SK-N-SH treated with all-trans-retinoic acid at 6 μM for 48 hours (cell line): Measurements from ENCODE around the gene ANKRD60.

ENCODE experiments used
- ATAC-seq: fragments of 200-7000 bp; cut with Tn5 transposase; 3 replicates; pipeline ENCODE4 v1.9.1; 2020; ENCODE audit warnings: mild to moderate bottlenecking, moderate library complexity
- BACH2 ChIP-seq: fragments of 250-450 bp; sonication (Bioruptor Pico); IDR thresholded peaks from 2 replicates; pipeline ENCODE4 v1.9.0; 2021; ENCODE audit warnings: mild to moderate bottlenecking, borderline replicate concordance
- CREB5 ChIP-seq: fragments of 250-450 bp; sonication (Bioruptor Pico); IDR thresholded peaks from 2 replicates; pipeline ENCODE4 v1.5.1; 2020; ENCODE audit warnings: low read depth, mild to moderate bottlenecking, moderate library complexity
- CSDC2 ChIP-seq: fragments of 250-450 bp; sonication (Bioruptor Pico); IDR thresholded peaks from 2 replicates; pipeline ENCODE4 v1.5.0; 2020; ENCODE audit warnings: mild to moderate bottlenecking, moderate library complexity
- CSRNP3 ChIP-seq: fragments of 250-450 bp; sonication (Bioruptor Pico); IDR thresholded peaks from 2 replicates; pipeline ENCODE4 v1.5.1; 2021; ENCODE audit warnings: mild to moderate bottlenecking, moderate library complexity
- ESRRG ChIP-seq: fragments of 250-450 bp; sonication (Bioruptor Pico); IDR thresholded peaks from 2 replicates; pipeline ENCODE4 v1.6.1; 2021; ENCODE audit warnings: mild to moderate bottlenecking
- GLIS3 ChIP-seq: fragments of 250-450 bp; sonication (Bioruptor Pico); IDR thresholded peaks from 2 replicates; pipeline ENCODE4 v1.5.0; 2020; ENCODE audit warnings: mild to moderate bottlenecking, moderate library complexity
- ISL1 ChIP-seq: fragments of 250-450 bp; sonication (Bioruptor Pico); IDR thresholded peaks from 2 replicates; pipeline ENCODE4 v2.1.2; 2022; ENCODE audit warnings: mild to moderate bottlenecking, moderate library complexity
- OSR1 ChIP-seq: fragments of 250-450 bp; sonication (Bioruptor Pico); IDR thresholded peaks from 2 replicates; pipeline ENCODE4 v1.8.0; 2022; ENCODE audit warnings: moderate library complexity, mild to moderate bottlenecking, inconsistent platforms
- PATZ1 ChIP-seq: fragments of 250-450 bp; sonication (Bioruptor Pico); IDR thresholded peaks from 2 replicates; pipeline ENCODE4 v1.8.0; 2020; ENCODE audit warnings: mild to moderate bottlenecking, moderate library complexity, borderline replicate concordance
- RARB ChIP-seq: fragments of 250-450 bp; sonication (Bioruptor Pico); IDR thresholded peaks from 2 replicates; pipeline ENCODE4 v1.8.0; 2021; ENCODE audit warnings: mild to moderate bottlenecking, moderate library complexity
- SNAI2 ChIP-seq: fragments of 250-450 bp; sonication (Bioruptor Pico); IDR thresholded peaks from 2 replicates; pipeline ENCODE4 v1.5.0; 2020; ENCODE audit warnings: mild to moderate bottlenecking, moderate library complexity
- TCF4 ChIP-seq: fragments of 250-450 bp; sonication (Bioruptor Pico); IDR thresholded peaks from 2 replicates; pipeline ENCODE4 v1.8.0; 2021; ENCODE audit warnings: mild to moderate bottlenecking, moderate library complexity, borderline replicate concordance
- TOX ChIP-seq: fragments of 250-450 bp; sonication (Bioruptor Pico); IDR thresholded peaks from 2 replicates; pipeline ENCODE4 v1.8.0; 2021; ENCODE audit warnings: mild to moderate bottlenecking, moderate library complexity, borderline replicate concordance
- ZC3H10 ChIP-seq: fragments of 250-450 bp; sonication (Bioruptor Pico); IDR thresholded peaks from 2 replicates; pipeline ENCODE4 v1.5.1; 2021; ENCODE audit warnings: mild to moderate bottlenecking, moderate library complexity
- ZFP3 ChIP-seq: fragments of 250-450 bp; sonication (Bioruptor Pico); IDR thresholded peaks from 2 replicates; pipeline ENCODE4 v1.5.0; 2020; ENCODE audit warnings: mild to moderate bottlenecking, moderate library complexity
- ZNF565 ChIP-seq: fragments of 450-650 bp; formaldehyde crosslinking; conservative IDR thresholded peaks from 2 replicates; pipeline ENCODE4 v1.5.0; 2020; ENCODE audit warnings: low read depth, mild to moderate bottlenecking, moderate library complexity
- ZNF70 ChIP-seq: fragments of 450-650 bp; formaldehyde crosslinking; IDR thresholded peaks from 2 replicates; pipeline ENCODE4 v1.5.0; 2020; ENCODE audit warnings: mild to moderate bottlenecking, moderate library complexity
- ZNF8 ChIP-seq: fragments of 450-650 bp; formaldehyde crosslinking; IDR thresholded peaks from 2 replicates; pipeline ENCODE4 v1.5.0; 2020; ENCODE audit warnings: mild to moderate bottlenecking, moderate library complexity

The ANKRD60 gene

GRCh38 chr20:58198901-58199355, 29.5 kb downstream of the ANKRD60 start:
- TF ChIP-seq TCF4 (CRISPR knock-in tag) (no peak), CSRNP3 (no peak), GLIS3 (CRISPR knock-in tag) (no peak), PATZ1 (CRISPR knock-in tag) (no peak), CREB5 (CRISPR knock-in tag) (no peak), ZC3H10 (CRISPR knock-in tag) (no peak), CSDC2 (no peak), ZNF8 (no peak), OSR1 (CRISPR knock-in tag) (no peak), RARB (CRISPR knock-in tag) (no peak), TOX (no peak), ZNF565 (CRISPR knock-in tag) (no peak), ZFP3 (CRISPR knock-in tag) (no peak)
- no peak for ATAC-seq

- ATAC-seq: no peak
- TF ChIP-seq PATZ1 (CRISPR knock-in tag): no peak
- no peak for TF ChIP-seq TOX
- TF ChIP-seq CSRNP3: no peak
These were observed 30.1 kb downstream of the ANKRD60 start for GRCh38 chr20:58198384-58198783.

- TF ChIP-seq PATZ1 (CRISPR knock-in tag): no peak
- TF ChIP-seq CSRNP3: no peak
- no peak for TF ChIP-seq TOX
- no peak for TF ChIP-seq RARB (CRISPR knock-in tag)
- no peak for TF ChIP-seq SNAI2 (CRISPR knock-in tag)
- TF ChIP-seq BACH2: no peak
- no peak for ATAC-seq
These were observed 31.3 kb downstream of the ANKRD60 start for GRCh38 chr20:58197185-58197469.

- TF ChIP-seq ISL1 (CRISPR knock-in tag) (no peak), RARB (CRISPR knock-in tag) (no peak), CSDC2 (no peak), BACH2 (no peak), ZNF70 (CRISPR knock-in tag) (no peak), ESRRG (CRISPR knock-in tag) (no peak), ZNF8 (no peak), ZFP3 (CRISPR knock-in tag) (no peak), PATZ1 (CRISPR knock-in tag) (no peak)
These were observed 31.9 kb downstream of the ANKRD60 start for GRCh38 chr20:58196402-58197184.

More at GRCh38 chr20:58196402-58197184, 31.9 kb downstream of the ANKRD60 start:
- ATAC-seq: no peak
